RKO (cell line): ENCODE measurements around the gene ANKRD13B.

Experiments used
- DNase-seq: peaks from one replicate; pipeline ENCODE4 v3.0.0-alpha.2; 2016; ENCODE audit warnings: low spot score

ANKRD13B gene

DNA sequence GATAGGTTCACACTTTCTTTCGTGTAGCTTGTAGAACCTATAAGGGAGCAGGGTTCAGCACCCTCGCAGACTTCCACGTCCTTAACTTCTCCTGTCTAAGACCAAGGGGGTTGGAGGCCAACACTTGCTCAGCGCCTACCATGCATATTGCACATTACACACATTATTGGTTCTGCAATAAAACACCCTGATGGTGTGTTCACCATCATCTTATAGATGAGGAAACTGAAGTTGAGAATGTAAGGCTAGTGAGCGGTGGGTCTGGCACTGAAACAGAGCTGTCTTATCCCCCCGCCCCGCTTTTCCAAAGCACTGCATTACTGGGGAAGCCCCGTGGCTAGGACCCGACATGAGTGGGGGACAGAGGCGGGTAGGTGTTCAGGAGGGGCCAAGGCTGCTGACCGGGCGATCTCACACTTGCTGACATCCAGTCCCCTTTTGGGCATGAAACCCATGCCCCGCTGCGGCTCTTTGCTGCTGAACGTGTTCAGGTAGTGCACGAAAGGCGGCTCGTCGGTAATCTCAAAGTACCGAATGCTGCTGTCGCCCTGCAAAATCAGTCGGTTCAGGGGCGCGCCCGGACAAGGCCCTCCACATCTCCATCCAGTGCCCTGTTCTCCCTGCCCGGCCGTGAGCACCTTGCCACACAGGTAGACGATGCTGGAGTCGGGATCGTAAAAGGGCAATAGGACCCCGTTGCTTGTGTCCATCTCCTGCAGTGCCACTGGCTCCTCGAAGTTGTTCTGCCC lies 23.5 kb downstream of the ANKRD13B start:
- no peak for DNase-seq

DNA sequence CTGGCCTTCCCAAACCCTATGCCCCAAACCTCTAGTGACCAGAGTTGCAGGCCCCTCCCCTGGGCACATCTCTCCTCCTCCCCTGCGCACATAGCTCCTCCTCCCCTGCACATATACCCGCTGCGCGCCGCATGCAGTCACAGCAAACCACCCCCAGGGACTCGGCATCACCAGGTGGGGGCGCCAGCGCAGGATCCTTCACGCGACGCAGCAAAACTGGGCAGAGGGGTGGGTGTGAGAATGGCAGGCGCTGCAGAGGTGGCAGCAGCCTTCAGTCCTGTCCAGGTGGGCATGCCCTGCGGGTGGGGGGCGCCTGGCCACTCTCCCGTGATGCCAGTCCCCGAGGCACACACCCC lies 24.2 kb downstream of the ANKRD13B start:
- DNase-seq, result no peak

DNA sequence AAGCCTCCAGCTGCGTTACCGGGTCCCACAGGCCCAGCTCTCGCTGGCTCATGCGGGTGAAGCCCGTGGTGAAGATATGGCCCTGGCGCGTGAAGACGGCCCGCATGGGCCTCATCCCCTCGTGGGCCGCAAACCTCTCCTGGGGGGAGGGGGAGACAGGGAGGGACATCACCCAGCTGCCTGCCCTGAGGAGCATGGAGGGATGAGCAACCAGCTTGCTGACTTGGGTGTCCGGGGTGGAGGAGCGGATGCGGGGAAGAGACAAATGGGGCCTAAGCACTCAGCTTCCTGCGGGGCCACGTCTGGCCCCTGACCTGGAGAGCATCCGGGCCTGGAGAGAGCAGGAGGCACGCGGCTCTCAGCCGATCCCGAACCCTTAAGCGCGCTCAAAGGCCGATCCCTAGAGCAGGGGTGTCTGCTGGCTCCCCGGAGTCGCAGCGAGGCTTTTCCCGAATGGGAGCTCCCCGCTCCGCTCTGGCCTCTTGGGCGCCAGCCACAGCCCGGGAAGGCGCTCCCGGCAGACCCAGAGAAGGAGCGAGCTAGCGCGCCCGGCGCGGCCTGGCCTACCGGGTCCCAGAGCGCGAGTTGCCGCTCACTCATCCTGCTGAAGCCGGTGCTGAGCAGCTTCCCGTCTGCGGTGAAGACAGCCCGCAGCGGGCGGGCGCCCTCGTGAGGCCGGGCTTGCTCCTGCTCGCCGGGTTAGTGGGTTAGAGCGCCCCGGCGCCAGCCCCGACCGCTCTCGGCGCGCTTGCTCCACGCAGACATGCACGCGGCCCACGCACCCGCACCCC lies 24.7 kb downstream of the ANKRD13B start:
- no peak for DNase-seq

DNA sequence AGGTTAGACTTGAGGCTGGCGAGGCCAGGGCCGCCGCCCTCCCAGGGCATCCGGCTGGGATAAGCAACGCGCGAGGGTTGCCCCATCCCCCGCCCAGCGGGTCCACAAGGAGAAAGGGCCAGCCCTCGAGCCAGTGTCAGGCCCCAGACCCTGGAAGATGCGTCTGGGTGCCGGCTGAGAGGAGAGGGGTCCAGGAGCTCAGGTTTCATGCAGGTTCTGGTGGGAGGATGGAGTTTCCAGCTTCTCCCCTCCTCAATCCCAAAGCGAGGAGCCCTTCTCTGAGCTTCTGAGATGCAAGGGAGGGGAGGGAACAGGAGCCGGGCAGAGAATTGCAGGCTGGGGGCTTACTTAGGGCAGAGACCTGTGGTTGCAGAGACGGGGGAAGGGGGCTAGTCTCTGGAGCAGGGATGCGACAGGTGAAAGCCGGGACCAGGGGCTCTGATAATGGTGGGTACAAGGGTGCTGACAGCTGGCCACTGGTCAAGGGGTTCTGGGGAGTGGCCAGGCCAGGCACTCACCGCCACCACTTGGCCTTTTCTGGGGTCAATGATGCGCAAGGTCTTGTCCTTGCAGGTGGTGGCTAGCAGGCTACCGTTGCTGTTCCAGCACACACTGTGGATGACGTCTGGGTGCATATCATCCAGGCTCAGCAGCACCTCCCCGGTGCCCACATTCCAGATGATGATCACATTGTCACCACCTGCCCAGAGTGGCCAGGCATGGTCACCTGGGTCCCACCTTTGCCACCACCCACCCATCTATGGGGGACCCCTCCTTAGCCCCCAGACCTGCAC lies 25.5 kb downstream of the ANKRD13B start:
- no peak for DNase-seq

DNA sequence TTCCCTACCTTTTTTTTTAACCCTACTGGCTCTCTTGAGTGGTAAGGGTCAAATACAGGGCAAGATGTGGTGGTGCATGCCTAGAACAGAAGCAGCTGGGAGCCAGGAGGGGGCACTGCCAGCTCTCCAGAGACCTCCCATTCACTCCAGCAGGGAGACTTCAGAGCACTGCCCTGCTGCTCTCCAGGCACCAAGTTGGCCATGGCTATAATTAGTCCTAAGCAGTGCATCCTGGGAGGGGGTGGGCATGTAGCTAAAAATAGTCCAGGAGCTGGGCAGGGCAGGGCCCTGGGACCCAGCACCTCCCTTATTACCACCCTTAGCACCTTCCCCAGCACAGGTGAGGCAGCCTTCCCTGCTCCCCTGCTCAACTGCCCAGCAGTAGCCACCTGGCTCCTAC lies 26.3 kb downstream of the ANKRD13B start:
- peak; percentile 11 for DNase-seq

DNA sequence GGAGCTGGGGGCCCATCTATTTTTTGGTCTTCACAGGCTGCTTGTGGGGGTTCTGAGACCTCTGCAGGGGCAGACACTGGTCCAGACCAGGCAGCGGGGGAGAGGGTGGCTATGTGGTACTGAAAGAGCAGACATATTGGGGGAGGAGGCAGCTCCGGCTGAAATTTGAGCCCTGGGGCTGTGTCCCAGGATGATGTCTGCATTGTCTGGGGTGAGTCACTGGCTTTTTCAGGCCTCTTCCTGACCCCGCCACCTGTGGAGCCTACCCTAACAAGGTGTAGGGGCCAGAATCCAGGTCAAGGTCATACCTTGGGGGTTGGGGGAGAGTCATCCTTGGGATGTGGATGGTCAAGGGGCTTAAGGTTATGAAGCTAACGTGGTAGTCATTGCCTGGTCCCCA lies 27.3 kb downstream of the ANKRD13B start:
- DNase-seq, result no peak

DNA sequence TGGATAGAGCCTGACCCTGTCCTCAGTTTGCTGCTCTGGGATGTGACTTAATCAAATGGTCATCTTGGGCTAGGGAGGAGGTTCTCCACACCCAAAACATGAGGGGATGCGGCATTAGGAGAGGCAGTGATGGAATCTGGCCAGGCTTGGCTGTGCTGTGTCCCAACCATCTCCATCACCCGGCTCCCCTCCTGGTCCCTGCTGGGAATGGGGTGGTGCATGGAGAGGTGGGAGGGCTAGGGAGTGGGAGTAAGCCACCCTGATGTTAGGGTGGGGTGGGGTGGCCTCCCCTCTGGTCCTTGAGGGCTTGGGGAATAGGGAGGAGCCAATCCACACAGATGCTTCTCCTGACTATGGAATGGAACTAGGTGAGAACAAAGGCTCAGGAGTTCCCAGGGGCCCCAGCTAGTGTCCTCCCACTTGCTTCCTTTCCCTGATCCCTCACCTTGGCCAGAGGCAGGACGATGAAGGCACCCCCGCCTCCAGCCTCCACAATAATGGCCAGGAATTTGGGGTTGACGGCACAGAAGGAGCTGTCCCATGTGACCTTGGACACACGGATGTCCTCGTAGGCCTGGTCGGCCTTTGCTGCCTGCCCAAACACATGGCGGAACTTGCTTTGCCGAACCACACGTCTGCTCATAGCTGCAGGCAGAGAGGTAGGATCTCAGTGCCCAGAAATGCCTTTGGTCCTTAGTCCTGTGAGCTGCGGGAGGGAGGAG lies 28.0 kb downstream of the ANKRD13B start:
- no peak for DNase-seq

DNA sequence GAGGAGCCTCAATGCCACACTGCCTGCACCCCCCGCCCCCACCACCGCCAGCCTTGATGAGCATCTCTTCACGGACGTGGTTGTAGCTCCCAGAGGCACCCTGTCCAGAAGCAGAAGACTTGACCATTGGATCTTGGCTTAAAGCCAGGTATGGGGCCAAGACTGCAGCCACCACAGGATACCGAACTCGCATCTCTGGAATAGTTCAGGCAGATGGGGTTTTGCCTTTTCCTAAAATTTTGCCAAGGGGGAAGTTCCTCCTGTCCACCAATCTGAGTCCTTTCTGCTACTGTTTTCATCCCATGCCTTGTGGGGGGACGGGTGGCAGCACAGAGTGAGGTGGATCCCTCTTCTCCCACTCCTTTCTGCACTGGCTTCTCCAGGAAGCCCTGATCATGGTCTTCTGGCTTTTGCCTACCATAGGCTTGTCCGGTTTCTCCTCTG lies 28.8 kb downstream of the ANKRD13B start:
- DNase-seq, result no peak

DNA sequence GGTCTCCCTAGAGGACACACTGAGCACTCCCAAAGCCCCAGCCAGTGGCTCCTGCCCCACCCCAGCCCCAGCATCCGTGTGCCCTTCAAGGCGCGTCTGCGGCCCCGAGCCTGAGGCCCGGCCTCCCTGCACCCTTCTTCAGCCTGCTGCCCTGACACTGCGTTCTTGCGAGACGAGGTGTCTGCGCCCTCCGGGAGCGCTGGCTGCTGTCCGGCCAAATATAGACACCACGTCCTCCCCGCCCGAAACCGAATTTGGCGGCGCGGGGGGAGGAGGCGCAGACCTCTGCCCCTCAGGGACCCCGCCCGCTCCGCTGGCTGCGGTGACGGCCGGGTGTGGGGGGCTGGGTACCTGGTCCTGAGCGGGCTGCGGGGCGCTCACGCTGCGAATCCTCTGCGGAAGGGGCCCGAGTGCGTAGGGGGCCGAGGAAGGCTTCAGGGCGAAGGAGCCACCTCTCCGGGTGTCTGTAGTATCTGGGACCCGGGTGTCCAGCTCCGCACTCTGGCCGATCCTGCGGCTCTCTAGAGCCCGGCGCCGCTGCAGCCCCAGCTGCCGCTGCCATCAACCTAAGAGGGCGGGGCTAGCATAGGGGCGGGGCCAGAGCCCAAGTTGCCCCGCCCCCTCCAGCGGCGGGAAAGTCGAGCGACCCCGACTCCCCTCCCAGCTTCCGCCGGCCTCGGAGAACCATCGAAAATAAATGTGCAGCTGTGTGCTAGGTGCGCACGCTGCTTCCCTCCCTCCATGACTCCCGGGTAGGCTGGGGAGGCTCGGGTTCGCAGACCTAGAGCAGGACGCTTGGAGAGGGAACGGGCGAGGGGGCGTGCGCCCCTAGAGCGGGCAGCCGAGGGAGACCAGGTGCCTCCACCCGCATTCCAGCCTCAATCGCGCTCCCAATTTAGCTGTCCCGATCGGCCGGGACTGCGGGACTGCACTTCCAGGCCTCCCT lies 29.7 kb downstream of the ANKRD13B start, which contains the start of gene CORO6:
TSS of gene CORO6 (minus strand) at position 576 of the 946 bp plus-strand sequence. CDS start 1,491 bp downstream, outside the sequence.
- no peak for DNase-seq

DNA sequence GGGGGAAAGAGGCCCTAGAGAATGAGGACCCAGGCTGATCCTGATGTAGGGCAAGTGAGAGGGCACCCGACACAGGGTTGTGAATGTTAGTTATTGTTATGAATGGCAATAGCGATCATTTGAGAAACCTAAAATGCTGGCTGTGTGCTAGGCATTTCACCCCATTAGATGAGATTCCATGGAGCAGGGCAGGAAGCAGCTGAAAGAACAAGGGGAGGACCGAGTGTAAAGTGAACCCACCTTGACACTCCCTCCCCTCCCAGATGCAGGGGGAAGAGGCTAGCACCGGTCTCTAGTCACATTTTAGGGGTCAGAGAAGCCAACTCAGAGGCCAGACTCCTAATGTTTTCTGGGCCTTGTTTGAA lies 30.3 kb downstream of the ANKRD13B start:
- no peak for DNase-seq

DNA sequence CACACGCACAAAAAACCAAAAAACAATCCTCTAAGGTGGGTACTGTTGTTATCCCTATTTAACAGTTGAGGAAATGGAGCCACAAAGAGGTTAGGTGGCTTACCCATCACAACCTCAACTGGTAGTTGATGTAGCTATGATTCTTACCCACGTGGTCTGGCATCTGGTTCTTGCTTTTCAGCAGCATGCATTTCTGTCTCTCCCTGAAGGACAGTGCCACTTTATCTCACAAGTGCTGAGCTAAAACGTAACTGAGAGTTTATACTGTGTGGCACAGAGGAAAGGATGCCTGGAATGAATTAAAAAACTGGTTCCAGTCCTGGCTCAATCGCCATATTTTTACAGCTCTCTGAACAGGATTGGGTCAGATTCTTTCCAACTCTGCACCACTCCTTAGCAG lies 31.7 kb downstream of the ANKRD13B start:
- no peak for DNase-seq

DNA sequence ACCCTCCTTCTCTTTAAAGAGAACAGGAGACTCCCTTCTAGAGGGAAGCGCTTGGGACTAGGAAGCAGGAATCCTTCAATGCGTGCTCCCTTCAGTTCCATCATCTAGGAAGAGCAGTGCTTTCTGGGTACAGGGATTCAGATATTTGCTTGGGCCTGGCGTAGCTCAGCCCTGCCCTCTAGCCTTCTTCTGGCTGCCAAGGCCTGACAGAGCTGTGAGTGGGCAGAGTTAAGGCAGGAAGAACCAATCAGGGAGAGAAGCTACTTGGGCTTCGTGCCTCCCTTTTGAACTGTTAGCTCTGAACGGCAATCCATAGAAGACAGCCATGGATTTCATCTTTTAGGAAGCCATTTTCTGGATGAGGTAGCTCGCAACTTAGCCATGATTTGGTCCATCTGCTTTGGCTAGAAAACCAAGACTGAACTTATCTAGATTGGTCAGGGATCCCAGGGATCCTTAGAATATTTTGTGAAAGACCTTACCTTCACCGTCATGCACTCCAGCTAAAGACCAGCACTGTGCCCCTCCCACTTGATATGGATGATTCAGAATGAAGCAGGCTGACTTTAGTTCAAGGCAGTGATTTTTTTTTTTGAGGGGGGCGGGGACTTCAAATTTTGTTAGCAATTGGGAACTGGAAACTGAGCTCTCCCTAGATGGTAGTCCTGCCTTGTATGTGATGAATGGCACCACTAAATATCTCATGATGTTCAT lies 32.3 kb downstream of the ANKRD13B start:
- peak; percentile 47 for DNase-seq

DNA sequence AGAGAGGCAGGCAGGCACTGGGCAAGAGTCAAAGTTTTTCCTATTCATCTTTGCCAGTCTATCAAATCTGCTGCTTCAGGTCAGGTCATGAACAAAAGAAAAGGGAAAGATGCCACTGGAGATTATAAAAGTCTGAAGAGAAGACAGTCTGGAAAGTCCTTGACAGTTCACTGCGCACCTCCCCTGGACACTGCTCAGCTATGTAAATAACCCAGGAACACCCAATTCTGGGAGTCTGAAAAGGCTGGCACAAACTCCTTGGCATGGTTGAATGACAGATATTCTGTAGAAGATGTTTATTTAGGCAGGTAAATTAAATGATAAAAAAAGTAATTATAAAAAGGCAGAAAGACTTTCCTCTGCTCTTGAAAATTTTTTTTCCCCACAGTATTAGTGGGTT lies 35.0 kb downstream of the ANKRD13B start:
- no peak for DNase-seq

DNA sequence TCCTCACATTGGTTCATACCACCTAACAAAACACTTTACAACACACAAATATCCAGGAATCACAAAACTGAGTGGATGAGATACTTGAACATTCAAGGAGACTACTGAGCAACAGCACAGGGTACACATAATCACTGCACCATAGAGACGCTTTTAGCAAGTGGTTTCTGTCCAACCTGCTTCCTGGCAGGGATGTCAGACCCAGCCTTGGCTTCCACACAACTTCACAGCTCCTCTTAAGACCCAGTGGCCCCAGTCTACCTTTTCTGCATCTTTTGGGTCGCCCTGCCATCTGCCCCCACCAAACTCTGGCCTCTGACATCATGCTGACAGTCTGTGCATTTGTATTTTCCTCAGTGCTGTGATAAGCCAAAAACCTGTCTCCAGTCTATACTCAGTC lies 35.7 kb downstream of the ANKRD13B start:
- no peak for DNase-seq

DNA sequence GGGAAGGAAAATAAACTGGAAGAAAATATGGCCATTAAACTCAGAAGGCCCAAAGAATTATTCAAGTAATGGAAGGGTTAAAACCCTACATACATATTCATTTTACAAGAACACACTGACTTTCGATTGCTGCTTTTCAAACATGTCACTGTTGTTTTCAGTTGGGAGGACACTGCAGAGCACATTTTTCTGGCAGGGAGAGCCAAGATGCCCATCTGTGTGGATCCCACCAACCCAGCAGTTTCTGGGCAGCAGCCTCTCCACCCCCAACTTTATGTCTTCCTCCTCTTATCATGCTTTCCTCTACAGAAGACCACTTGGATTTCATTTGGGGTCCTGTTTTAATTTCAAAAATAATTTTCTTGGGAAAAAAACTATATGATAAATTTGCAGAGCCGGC lies 36.9 kb downstream of the ANKRD13B start:
- no peak for DNase-seq

DNA sequence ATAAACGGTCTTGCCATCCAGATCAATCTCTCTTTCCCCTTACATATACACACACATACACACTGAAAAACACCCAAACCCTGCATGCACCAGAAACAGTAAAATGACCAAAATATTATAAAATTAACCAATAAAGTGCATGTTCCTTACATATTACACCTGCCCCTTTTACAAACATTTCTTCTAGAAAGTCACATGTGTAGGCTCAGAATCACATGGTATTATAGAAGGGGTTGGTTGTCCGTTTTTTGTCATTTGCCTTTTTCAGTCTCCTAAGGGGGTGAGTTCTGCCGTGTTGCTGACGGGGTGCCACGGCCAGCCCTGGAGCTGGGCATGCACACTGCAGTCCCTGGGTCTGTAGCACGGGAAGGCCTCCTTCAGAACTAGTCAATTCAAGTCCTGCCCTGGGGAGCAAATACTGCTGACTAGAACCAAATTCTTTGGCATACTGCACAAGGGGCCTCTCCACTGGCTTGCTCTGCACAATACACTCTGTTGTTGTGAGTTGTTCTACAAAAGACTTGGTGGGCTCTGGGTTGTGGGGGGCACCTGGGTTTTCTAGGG lies 37.8 kb downstream of the ANKRD13B start:
- DNase-seq, result no peak

DNA sequence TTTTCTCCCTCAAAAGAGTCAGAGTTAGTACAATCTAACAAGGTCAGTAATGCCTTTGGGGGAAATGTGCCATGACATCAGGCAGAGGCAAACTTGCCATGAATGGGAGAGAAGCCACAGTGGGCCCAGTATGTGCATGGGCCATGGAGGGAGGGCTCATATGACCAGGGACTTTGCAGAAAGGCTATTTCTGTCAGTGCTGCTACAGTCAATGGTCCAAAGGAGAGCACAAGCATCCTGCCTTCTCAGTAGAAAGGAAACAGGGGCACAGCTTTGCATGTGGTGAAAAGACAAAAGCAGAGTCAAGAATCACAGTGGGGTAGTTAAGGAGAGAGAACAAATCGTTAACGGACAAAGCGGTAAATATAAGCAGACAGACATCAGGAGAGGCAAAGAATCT lies 41.0 kb downstream of the ANKRD13B start:
- DNase-seq, result no peak

DNA sequence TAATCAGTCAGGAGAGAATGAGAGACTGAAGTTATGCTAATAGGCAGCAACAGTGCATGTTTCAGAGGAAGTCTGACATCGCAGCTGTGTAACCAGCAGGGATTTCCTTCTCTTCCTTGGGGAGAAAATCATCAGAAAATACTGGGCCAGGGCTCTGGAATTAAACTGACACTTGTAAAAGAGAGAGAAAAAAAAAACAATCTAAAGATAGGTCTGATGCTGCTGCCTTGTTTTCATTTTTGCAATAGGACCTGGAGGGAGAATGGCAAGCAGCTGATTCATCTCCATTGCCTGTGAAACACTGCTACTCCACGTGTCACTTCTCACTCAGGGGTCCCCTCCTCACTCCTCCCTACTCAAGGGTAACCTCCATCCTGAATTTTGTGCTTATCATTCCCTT lies 47.5 kb downstream of the ANKRD13B start:
- DNase-seq, result no peak

DNA sequence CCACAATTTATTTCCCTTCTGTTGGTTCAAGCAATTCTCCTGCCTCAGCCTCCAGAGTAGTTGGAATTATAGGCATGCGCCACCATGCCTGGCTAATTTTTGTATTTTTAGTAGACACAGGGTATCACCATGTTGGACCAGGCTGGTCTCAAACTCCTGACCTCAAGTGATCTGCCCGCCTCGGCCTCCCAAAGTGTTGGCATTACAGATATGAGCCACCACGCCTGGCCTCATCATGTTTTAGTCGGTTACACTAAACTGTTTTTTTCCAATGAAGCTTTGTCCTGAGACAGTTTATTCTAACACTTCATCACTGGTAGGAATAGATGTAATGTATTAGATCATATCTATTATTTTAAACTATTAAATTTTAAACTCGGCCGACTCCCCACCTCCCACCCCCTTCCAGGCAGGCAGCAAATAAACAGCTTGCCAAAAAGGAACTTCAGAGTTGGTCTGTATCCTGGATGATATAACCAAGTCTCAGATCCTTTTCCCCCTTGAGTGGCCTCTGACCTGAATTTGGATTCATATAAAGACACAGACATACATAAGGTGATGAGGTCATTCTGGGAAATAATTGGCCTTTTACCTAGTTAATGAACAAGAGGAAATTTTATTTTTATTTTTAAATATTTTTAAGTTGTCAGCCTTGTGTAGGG lies 48.2 kb downstream of the ANKRD13B start:
- DNase-seq, result no peak
